Caco-2 (cell line): ENCODE measurements around the gene TUBGCP6. TPM values are rescaled to one million over a fixed set of nuclear protein-coding genes. Genes with fewer than 3 reads are reported as not detected.

Experiments
- BruUV-seq: library from RNA; stranded (reverse); fragments of 400-500 nt; replicated peaks from 2 replicates; lab custom pipeline; 2021; lab: Mats Ljungman, UMichigan
- CTCF ChIA-PET: fragments of 300-600 bp; sonication (Branson Sonifier 250); formaldehyde crosslinking; loops from one replicate; lab custom pipeline; 2022; ENCODE audit warnings: antibody characterized with exemption; lab: Charles Lee
- POLR2A ChIA-PET: fragments of 300-600 bp; sonication (Branson Sonifier 250); formaldehyde crosslinking; loops from one replicate; lab custom pipeline; 2022; ENCODE audit warnings: antibody characterized with exemption; lab: Charles Lee
- DNase-seq, 2 experiments: peaks; one replicate each; pipeline versions ENCODE4 v3.0.0 to v3.0.0-alpha.2; 2020 to 2022
- H3K27me3 ChIP-seq: replicated peaks from 2 replicates; pipeline ENCODE4 v1.6.0; 2011; ENCODE audit warnings: low read length; ENCODE audit not compliant: control insufficient read depth, insufficient read depth
- H3K36me3 ChIP-seq: 2 replicates; pipeline ENCODE4 v1.5.1; 2011; ENCODE audit warnings: low read length; ENCODE audit not compliant: control insufficient read depth, insufficient read depth
- H3K4me1 ChIP-seq: fragments of 250-450 bp; sonication (Bioruptor Pico); 2 replicates; pipeline ENCODE4 v1.5.1; 2020; ENCODE audit warnings: mild to moderate bottlenecking
- H3K4me3 ChIP-seq: 2 replicates; pipeline ENCODE4 v1.5.1; 2011; ENCODE audit warnings: low read depth, mild to moderate bottlenecking, control low read depth, low read length
- H3K9me3 ChIP-seq: fragments of 250-450 bp; sonication (Bioruptor Pico); 2 replicates; pipeline ENCODE4 v1.5.1; 2020; ENCODE audit warnings: mild to moderate bottlenecking, moderate library complexity
- H3K27ac Mint-ChIP-seq: one replicate; pipeline ENCODE4 v1.8.0; 2022; ENCODE audit warnings: mixed read lengths; ENCODE audit not compliant: unreplicated experiment
- H3K27me3 Mint-ChIP-seq: one replicate; pipeline ENCODE4 v1.8.0; 2022; ENCODE audit warnings: mixed read lengths; ENCODE audit not compliant: insufficient read depth, unreplicated experiment
- H3K36me3 Mint-ChIP-seq: one replicate; pipeline ENCODE4 v1.8.0; 2022; ENCODE audit warnings: mild to moderate bottlenecking, mixed read lengths; ENCODE audit not compliant: insufficient read depth, unreplicated experiment
- H3K4me1 Mint-ChIP-seq: one replicate; pipeline ENCODE4 v1.8.0; 2022; ENCODE audit warnings: low read depth, mixed read lengths; ENCODE audit not compliant: unreplicated experiment
- H3K4me3 Mint-ChIP-seq: one replicate; pipeline ENCODE4 v1.8.0; 2022; ENCODE audit warnings: mild to moderate bottlenecking, moderate library complexity, mixed read lengths; ENCODE audit not compliant: unreplicated experiment
- H3K9me3 Mint-ChIP-seq: one replicate; pipeline ENCODE4 v1.8.0; 2022; ENCODE audit warnings: mixed read lengths; ENCODE audit not compliant: unreplicated experiment
- intact Hi-C: fragments of 100-400 bp; cut with micrococcal nuclease; formaldehyde crosslinking; loops from one replicate; pipeline ENCODE4 v1.10.0; 2022; ENCODE audit not compliant: unreplicated experiment
- total RNA-seq: library from RNA; stranded (reverse); gene quantifications from 2 replicates; pipeline ENCODE4 v1.2.3, GENCODE V29; 2022
- TF ChIP-seq, protein P1 (sequence below), 2 experiments: fragments of 200-600 bp in 1 of 2; IDR thresholded peaks; 1 replicate in 1 of 2; 2 replicates in 1 of 2; pipeline versions ENCODE4 v1.5.1 to v1.8.0; 2011 to 2022; ENCODE audit warnings: antibody characterized with exemption in 1 of 2, control low read depth in 1 of 2, inconsistent platforms in 1 of 2, low read depth in 1 of 2, low read length in 1 of 2, mild to moderate bottlenecking in 1 of 2, moderate library complexity in 1 of 2; ENCODE audit not compliant: insufficient read depth in 1 of 2, severe bottlenecking in 1 of 2, unreplicated experiment in 1 of 2

TUBGCP6 gene
- total RNA-seq, 1 experiment from 2014 or later = 29.3 TPM

DNA sequence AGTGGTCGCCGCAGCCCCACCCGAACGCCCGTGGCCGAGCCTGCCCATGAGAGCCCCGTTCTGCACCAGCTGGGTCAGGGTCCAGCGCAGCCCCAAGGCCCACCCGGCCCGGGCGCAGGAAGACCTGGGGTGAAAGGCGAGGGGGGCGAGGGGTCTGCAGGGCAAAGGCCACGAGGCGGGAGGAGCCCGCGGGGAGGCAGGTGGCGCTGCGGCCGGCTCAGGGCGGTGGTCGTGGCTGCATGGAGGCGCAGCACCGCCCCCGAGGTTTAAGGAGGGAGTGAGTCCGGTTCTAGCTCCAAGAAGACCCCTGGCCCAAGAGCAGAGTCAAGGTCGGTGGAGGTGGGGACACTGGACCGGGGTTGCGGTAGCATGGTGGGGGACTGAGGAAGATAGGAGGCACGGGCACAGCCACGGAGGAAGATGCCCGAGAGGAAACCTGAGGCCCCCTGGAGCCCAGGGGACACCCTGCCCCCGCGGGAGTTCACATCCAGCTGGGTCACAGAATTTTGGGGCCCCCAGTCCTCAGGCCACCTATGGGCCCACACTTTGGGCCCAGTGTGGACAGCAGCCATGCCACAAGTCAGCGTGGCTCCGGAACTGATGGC is 6.8 kb upstream of the TUBGCP6 start:
- Mint-ChIP-seq H3K4me3 (peak overlapping the region; percentile 76), H3K9me3 (no peaks in the 10 kb centered on the region), H3K4me1 (no peaks in the 10 kb centered on the region), H3K27ac (no peak overlapping the region), H3K27me3 (no peaks in the 10 kb centered on the region), H3K36me3 (peaks cover 38% of the 10 kb centered on the region)
- no peak for DNase-seq
- POLR2A ChIA-PET = interaction anchor here (0.5 to 1.4 kb wide), 9 partner anchors 10 to 256 kb away, joined by 3 to 9 read pairs (median 4); partner anchors contain the start of genes DENND6B, LMF2 and MAPK12
- Histone ChIP-seq H3K4me1 (peaks cover 18% of the 10 kb centered on the region), H3K4me3 (peak overlapping the region; percentile 99), H3K36me3 (peaks cover 6% of the 10 kb centered on the region; the same call in 1 of the 2 replicates), H3K27me3 (no peaks in the 10 kb centered on the region), H3K9me3 (no peaks in the 10 kb centered on the region)
- intact Hi-C loops = no loop called here
- CTCF ChIA-PET = interaction anchor here (0.5 to 2.0 kb wide), 10 partner anchors 9 to 274 kb away, joined by 3 to 10 read pairs (median 4); partner anchors contain the start of genes ADM2 and SCO2
- TF ChIP-seq, protein P1, sequence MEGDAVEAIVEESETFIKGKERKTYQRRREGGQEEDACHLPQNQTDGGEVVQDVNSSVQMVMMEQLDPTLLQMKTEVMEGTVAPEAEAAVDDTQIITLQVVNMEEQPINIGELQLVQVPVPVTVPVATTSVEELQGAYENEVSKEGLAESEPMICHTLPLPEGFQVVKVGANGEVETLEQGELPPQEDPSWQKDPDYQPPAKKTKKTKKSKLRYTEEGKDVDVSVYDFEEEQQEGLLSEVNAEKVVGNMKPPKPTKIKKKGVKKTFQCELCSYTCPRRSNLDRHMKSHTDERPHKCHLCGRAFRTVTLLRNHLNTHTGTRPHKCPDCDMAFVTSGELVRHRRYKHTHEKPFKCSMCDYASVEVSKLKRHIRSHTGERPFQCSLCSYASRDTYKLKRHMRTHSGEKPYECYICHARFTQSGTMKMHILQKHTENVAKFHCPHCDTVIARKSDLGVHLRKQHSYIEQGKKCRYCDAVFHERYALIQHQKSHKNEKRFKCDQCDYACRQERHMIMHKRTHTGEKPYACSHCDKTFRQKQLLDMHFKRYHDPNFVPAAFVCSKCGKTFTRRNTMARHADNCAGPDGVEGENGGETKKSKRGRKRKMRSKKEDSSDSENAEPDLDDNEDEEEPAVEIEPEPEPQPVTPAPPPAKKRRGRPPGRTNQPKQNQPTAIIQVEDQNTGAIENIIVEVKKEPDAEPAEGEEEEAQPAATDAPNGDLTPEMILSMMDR (IDR thresholded peaks at IDR 0.05; ENCODE audit: insufficient read depth in 1 of 2, low read depth in 1 of 2, low read length in 1 of 2, severe bottlenecking in 1 of 2, unreplicated experiment in 1 of 2) = no peak
- no TSS peak for BruUV-seq

DNA sequence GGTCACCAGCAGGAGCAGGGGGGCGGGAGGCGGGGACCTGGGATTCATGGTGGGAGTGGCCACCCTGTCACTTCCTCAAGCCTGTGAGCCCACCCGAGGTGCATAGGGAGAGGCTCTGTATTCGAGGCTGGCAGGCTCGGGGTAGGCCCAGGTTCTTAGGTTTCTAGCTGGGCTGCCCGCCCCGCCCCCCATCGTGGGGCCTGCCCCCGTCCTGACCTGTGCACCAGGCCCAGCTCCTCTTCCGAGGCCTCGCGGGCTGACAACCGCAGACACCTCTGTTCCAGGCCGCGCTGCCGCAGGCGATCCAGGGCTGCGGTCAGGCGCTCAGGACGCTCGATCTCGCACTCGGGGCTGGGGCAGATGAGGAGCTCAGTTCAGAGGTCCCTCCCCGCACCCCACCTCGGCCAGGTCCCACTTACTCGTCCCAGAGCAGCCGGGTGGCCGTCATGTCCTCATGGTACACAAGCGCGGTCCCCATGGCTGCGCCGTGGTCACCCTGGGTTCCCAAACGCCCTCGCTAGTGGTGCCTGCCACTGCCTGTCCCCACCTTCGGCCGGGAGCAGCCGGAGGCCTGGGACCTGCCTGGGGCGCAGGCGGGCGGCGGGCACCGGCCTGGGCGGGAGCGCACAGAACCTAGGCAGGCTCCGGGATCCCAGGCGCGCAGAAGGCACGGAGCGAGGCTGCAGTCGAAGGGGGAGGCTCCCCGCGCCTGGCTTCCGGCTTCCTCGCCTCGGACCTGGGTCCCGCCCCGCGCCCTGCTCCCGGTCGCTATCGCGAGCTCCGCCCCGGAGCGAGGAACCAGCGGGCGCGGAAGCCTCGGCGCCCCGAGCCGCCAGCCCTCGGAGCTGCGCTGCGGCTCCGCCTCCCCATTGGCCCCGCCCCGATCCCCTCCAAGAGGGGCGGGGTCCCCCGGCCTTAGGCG is 6.0 kb upstream of the TUBGCP6 start, which contains the start of gene HDAC10:
Gene HDAC10, minus strand, starts transcription at position 711 of the 922 bp plus-strand sequence. Its CDS starts 233 bp downstream, at position 478.
- Mint-ChIP-seq H3K9me3 (no peaks in the 10 kb centered on the region), H3K27ac (peak within 1 kb of the TSS; percentile 32), H3K27me3 (no peaks in the 10 kb centered on the region), H3K4me1 (no peaks in the 10 kb centered on the region), H3K36me3 (peaks cover 40% of the 10 kb centered on the region), H3K4me3 (peak within 1 kb of the TSS; percentile 76)
- Histone ChIP-seq H3K36me3 (peaks cover 9% of the 10 kb centered on the region; the same call in 1 of the 2 replicates), H3K9me3 (no peaks in the 10 kb centered on the region), H3K27me3 (no peaks in the 10 kb centered on the region), H3K4me1 (peaks cover 22% of the 10 kb centered on the region), H3K4me3 (peak within 1 kb of the TSS; percentile 99)
- peak; percentile 84 to 91 for DNase-seq
- intact Hi-C loops = no loop called here
- TF ChIP-seq, protein P1 (IDR thresholded peaks at IDR 0.05; ENCODE audit: insufficient read depth in 1 of 2, low read depth in 1 of 2, low read length in 1 of 2, severe bottlenecking in 1 of 2, unreplicated experiment in 1 of 2) = no peak
- TSS peak; percentile 23 for BruUV-seq
- POLR2A ChIA-PET = interaction anchor here (0.5 to 1.4 kb wide), 10 partner anchors 10 to 257 kb away, joined by 3 to 9 read pairs (median 4); partner anchors contain the start of genes DENND6B, LMF2 and MAPK12
- CTCF ChIA-PET = interaction anchor here (0.5 to 2.0 kb wide), 13 partner anchors 10 to 275 kb away, joined by 3 to 10 read pairs (median 4); partner anchors contain the start of genes ADM2 and SCO2

DNA sequence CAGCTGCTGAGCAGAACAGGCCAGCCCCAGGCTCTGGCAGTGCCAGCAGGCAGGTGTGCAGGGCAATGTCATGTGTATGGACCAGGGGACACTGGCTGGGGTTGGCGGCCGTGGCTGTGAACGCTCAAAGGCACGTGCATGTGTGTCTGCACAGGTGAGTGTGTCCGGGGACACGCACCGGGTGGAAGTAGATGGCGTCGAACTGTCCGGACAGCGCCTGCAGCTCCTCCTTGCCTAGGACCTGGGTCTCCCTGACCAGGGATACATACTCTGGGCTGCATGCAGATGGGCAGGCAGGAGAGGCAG is 5.4 kb upstream of the TUBGCP6 start:
- Mint-ChIP-seq H3K4me3 (peak overlapping the region; percentile 76), H3K27ac (peak overlapping the region; percentile 32), H3K9me3 (no peaks in the 10 kb centered on the region), H3K36me3 (peaks cover 43% of the 10 kb centered on the region), H3K4me1 (no peaks in the 10 kb centered on the region), H3K27me3 (no peaks in the 10 kb centered on the region)
- Histone ChIP-seq H3K4me1 (peaks cover 26% of the 10 kb centered on the region), H3K9me3 (no peaks in the 10 kb centered on the region), H3K27me3 (no peaks in the 10 kb centered on the region), H3K36me3 (peaks cover 9% of the 10 kb centered on the region; the same call in 1 of the 2 replicates), H3K4me3 (peak overlapping the region; percentile 99)
- ChIA-PET CTCF (interaction anchor here (1.4 to 1.6 kb wide), 3 partner anchors 15 to 276 kb away, joined by 3 to 5 read pairs (median 3); partner anchors contain the start of gene SCO2), POLR2A (interaction anchor here (0.6 to 1.4 kb wide), 2 partner anchors 11 to 43 kb away, joined by 3 to 4 read pairs; partner anchors contain the start of gene MAPK12)
- BruUV-seq = no TSS peak
- TF ChIP-seq, protein P1 (IDR thresholded peaks at IDR 0.05; ENCODE audit: insufficient read depth in 1 of 2, low read depth in 1 of 2, low read length in 1 of 2, severe bottlenecking in 1 of 2, unreplicated experiment in 1 of 2) = no peak
- no peak for DNase-seq
- intact Hi-C loops = no loop called here
